Spleen (tissue), 3 donors: Measurements from ENCODE around the gene ZC3H8.

Experiments
- POLR2A ChIP-seq, 3 donors: fragments of 450-650 bp; IDR thresholded peaks; one replicate each; pipeline ENCODE4 v1.5.1; 2017; ENCODE audit warnings: antibody characterized with exemption in 3 of 3, mild to moderate bottlenecking in 1 of 3
- POLR2AphosphoS5 ChIP-seq, 3 donors: sonication (generic); formaldehyde crosslinking; IDR thresholded peaks; one replicate each; pipeline ENCODE4 v1.5.1; 2017; ENCODE audit warnings: antibody characterized with exemption in 3 of 3

DNA sequence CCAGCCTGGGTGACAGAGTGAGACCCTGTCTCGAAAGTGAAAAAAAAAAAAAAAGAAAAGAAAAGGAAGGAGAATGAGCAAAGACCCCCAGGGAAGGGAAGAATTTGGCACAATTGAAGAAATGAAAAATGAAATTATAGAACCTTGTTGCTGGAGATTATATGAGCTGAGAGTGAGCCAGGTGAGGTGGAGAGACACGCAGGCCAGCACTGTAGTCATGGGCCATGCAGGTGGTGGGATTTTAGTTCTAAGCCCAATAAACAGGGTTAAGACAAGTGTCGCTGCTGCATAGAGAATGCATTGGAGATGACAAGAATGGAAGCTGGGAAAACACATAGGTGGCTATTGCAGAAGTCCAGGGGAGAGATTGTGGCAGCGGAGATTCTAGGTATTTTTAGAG lies 84.3 kb downstream of the ZC3H8 start:
- TF ChIP-seq POLR2AphosphoS5 (IDR thresholded peaks at IDR 0.05) (no peak), POLR2A (IDR thresholded peaks at IDR 0.05) (no peak)
